Lung (tissue), 12 donors: ENCODE measurements around the gene HYCC2. TPM values are rescaled to one million over a fixed set of nuclear protein-coding genes. Genes with fewer than 3 reads are reported as not detected.
A peak's percentile ranks its signal among the peaks of the same experiment; 100 is the strongest.
"Not testable (repeated sequence)": the region's sequence is repeated elsewhere in the genome, so short reads cannot be mapped to it uniquely, and the experiment has no call there.

ENCODE experiments used
- ATAC-seq: fragments of 200-7000 bp; cut with Tn5 transposase; one replicate; pipeline ENCODE4 v1.9.1; 2020; ENCODE audit warnings: moderate number of reproducible peaks; ENCODE audit not compliant: insufficient read depth, low FRiP score
- DNase-seq, 3 donors: peaks; one replicate each; pipeline ENCODE4 v3.0.0-alpha.2; 2013 to 2017
- H3K27ac ChIP-seq, 2 donors: one replicate each; pipeline ENCODE4 v1.5.1; 2013; ENCODE audit warnings: mild to moderate bottlenecking in 2 of 2, moderate library complexity in 2 of 2, control low read depth in 1 of 2, inconsistent platforms in 1 of 2, low read depth in 1 of 2, low read length in 1 of 2
- H3K27me3 ChIP-seq, 3 donors: one replicate each; pipeline ENCODE4 v1.5.1; 2013; ENCODE audit warnings: low read length in 2 of 3; ENCODE audit not compliant: control insufficient read depth in 3 of 3, insufficient read depth in 3 of 3
- H3K36me3 ChIP-seq, 4 donors: one replicate each; pipeline ENCODE4 v1.5.1; 2013; ENCODE audit warnings: low read length in 4 of 4, mild to moderate bottlenecking in 1 of 4, moderate library complexity in 1 of 4; ENCODE audit not compliant: control insufficient read depth in 4 of 4, insufficient read depth in 4 of 4
- H3K4me1 ChIP-seq, 5 donors: one replicate each; pipeline ENCODE4 v1.5.1; 2013; ENCODE audit warnings: low read length in 5 of 5, mild to moderate bottlenecking in 2 of 5, moderate library complexity in 1 of 5; ENCODE audit not compliant: control insufficient read depth in 5 of 5, insufficient read depth in 5 of 5
- H3K4me3 ChIP-seq: one replicate; pipeline ENCODE4 v1.5.1; 2013; ENCODE audit warnings: mild to moderate bottlenecking, control low read depth, moderate library complexity
- H3K9ac ChIP-seq, 2 donors: one replicate each; pipeline ENCODE4 v1.5.1; 2013; ENCODE audit warnings: low read length in 2 of 2, control low read depth in 1 of 2; ENCODE audit not compliant: insufficient read depth in 1 of 2
- H3K9me3 ChIP-seq, 4 donors: one replicate each; pipeline ENCODE4 v1.5.1; 2013; ENCODE audit warnings: low read length in 3 of 4, mild to moderate bottlenecking in 1 of 4, moderate library complexity in 1 of 4; ENCODE audit not compliant: control insufficient read depth in 4 of 4, insufficient read depth in 3 of 4
- WGBS, 2 donors: extraction: QIAGEN DNeasy Blood & Tissue Kit; methylation state at CpG; one replicate each; pipeline ENCODE4 v1.1.7; 2013; 5-methylcytosine and 5-hydroxymethylcytosine counted together
- polyA plus RNA-seq, 2 donors: library from polyadenylated mRNA; stranded (reverse); fragments of 200-250 nt; gene quantifications; one replicate each; pipeline ENCODE4 v1.2.1, GENCODE V29; 2013
- total RNA-seq, 2 donors: library from RNA; depleted of rRNA in 1 of 2; stranded (reverse); fragments of >200 nt in 1 of 2; gene quantifications; one replicate each; pipeline ENCODE4 v1.2.1, GENCODE V29; 2014 to 2021
- TF ChIP-seq, protein P1 (sequence below): IDR thresholded peaks from 2 replicates; pipeline ENCODE4 v1.5.1; 2012; ENCODE audit warnings: mild to moderate bottlenecking; ENCODE audit errors: control extremely low read depth, extremely low read depth
- donor health status: control.
- donor health status: control.
- donor health status: Bipolar disorder and iron deficiency.
- donor health status: healthy.
- donor health status: DM: yes; HTN: yes; CAD: no.

Gene HYCC2
- total and polyA plus RNA-seq, 4 donors = 5.7 to 36.4 (median 16.0) TPM

DNA sequence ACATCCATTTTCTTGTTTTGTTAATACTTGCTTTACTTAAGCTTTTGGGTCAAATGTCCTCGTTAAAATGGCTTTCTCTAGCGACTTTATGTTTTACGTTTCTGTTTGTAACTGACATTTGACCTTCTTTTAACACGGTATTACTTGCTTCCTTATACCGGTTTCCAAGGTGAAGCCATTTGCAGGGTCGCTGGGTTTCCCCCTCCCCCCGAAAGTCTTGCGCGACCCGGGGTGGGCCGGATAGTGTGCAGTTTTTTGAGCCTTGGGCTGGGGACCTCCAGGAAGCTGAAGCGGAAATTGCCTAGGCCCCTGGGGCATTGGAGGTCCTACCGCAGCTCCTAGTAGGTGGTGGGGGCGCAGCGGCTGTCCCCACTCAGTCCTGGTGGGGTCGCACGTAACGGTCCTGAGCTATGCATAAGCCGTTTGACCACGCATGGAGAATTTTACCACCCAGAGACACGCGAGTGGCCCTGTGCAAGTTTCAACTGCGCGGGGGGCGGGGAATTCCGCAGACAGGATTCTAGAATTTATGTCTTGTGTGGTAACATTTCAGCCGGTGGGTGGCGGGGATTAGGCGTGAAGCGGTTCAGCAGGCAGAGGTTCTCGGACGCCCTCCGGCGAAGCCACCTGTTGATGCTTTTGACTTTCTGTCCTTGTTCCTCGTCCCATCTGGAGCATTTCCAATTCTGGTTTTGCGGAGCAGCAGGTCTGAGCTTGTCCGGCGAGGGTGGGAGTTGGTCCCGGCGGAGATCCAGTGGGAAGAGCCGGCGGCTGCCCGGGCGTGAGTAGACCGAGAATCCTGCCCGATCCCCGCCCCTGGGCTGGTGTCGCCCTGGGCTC is 46.9 kb upstream of the HYCC2 start:
- DNase-seq = peak; percentile 85 to 90 (median 86)
- H3K27me3 ChIP-seq = no peaks in the 10 kb centered on the region
- no peaks in the 10 kb centered on the region for H3K9me3 ChIP-seq
- H3K27ac ChIP-seq = peak overlapping the region; percentile 99 to 100
- H3K4me1 ChIP-seq = peaks cover 0 to 16% (median 7%) of the 10 kb centered on the region in 5 donors
- peaks cover 0 to 3% (median 0%) of the 10 kb centered on the region in 4 donors for H3K36me3 ChIP-seq
- peak overlapping the region; percentile 93 for H3K4me3 ChIP-seq
- peak; percentile 32 for ATAC-seq
- 0% methylated on average over 48 of the region's 48 CpGs for WGBS, 2 donors
- TF ChIP-seq, protein P1, sequence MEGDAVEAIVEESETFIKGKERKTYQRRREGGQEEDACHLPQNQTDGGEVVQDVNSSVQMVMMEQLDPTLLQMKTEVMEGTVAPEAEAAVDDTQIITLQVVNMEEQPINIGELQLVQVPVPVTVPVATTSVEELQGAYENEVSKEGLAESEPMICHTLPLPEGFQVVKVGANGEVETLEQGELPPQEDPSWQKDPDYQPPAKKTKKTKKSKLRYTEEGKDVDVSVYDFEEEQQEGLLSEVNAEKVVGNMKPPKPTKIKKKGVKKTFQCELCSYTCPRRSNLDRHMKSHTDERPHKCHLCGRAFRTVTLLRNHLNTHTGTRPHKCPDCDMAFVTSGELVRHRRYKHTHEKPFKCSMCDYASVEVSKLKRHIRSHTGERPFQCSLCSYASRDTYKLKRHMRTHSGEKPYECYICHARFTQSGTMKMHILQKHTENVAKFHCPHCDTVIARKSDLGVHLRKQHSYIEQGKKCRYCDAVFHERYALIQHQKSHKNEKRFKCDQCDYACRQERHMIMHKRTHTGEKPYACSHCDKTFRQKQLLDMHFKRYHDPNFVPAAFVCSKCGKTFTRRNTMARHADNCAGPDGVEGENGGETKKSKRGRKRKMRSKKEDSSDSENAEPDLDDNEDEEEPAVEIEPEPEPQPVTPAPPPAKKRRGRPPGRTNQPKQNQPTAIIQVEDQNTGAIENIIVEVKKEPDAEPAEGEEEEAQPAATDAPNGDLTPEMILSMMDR = no peak
- peak overlapping the region; percentile 31 to 86 for H3K9ac ChIP-seq

DNA sequence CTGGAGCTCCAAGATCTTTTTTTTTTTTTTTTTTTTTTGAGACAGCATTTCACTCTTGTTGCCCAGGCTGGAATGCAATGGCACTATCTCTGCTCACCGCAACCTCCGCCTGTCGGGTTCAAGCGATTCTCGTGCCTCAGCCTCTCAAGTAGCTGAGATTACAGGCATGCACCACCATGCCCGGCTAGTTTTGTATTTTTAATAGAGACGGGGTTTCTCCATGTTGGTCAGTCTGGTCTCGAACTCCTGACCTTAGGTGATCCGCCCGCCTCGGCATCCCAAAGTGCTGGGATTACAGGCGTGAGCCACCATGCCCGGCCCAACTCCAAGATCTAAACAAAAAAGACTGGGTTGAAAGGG is 46.2 kb upstream of the HYCC2 start:
- ATAC-seq, H3K9me3 ChIP-seq, H3K36me3 ChIP-seq, H3K27me3 ChIP-seq, DNase-seq: not testable (repeated sequence)
- H3K4me3 ChIP-seq = peak overlapping the region; percentile 93
- H3K4me1 ChIP-seq = peaks cover 0 to 16% (median 7%) of the 10 kb centered on the region in 5 donors
- 5 to 17% methylated on average over 13 of the region's 13 CpGs for WGBS, 2 donors
- peak overlapping the region; percentile 16 to 96 for H3K9ac ChIP-seq
- H3K27ac ChIP-seq = peak overlapping the region; percentile 99 to 100

DNA sequence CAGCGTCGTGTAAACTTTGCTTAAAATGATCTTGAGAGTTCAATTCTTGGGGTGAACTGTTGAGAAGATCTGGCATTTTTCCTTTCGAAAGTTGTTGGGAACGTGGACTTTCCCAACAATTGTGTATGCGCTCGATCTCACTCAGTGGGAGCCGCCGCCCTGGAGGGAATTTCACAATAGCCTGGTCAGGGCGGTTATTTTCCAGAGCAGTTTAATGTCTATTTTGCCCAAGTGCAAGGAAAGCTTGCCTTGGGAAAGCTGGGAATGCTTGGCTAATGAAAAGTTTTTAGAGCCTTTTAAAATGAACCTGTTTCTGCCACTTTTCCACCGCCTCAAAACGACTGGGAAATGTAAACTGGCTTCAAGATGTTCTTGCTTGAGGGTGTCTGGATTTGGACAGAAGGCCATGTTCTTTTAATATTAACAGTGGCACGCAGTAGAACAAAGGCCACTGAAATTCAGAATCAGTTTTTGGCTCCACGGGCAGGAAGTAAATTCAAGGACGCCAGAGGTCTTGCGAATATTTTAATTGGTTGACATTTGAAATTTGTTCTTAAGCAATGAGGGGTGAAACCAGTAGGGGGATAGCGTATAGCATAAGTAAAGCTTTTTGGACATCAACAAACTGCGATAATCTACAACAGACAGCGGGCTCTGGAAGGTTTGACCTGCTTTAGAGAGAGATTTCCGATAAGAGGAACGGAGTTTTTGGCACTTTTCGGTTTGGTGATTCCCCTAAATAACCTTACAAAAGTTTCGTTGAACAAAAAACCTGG is 45.7 kb upstream of the HYCC2 start:
- Histone ChIP-seq H3K9ac (peak overlapping the region; percentile 89 to 96), H3K4me3 (peak overlapping the region; percentile 93), H3K4me1 (peaks cover 0 to 16% (median 7%) of the 10 kb centered on the region in 5 donors), H3K27ac (peak overlapping the region; percentile 99 to 100), H3K36me3 (no peaks in the 10 kb centered on the region), H3K9me3 (no peaks in the 10 kb centered on the region), H3K27me3 (no peaks in the 10 kb centered on the region)
- WGBS, 2 donors = 0 to 1% methylated on average over 22 of the region's 22 CpGs
- peak; percentile 21 for ATAC-seq
- TF ChIP-seq, protein P1 = no peak
- DNase-seq = peak; percentile 56 to 90 (median 87)
